ENCODE measurements around the gene PIGO. TPM values are rescaled to one million over a fixed set of nuclear protein-coding genes. Genes with fewer than 3 reads are reported as not detected.

Gene PIGO
- total RNA-seq, 1 donor from 2014 or later = 25.1 TPM

- H3K36me3 ChIP-seq = no peaks in the 10 kb centered on the region
- no peaks in the 10 kb centered on the region for H3K9me3 ChIP-seq
- H3K4me1 ChIP-seq = peaks cover 63% of the 10 kb centered on the region
- H3K27me3 ChIP-seq (ENCODE audit: low read depth) = no peaks in the 10 kb centered on the region
- intact Hi-C loops (cut with DNase I) = no loop called here
- peak overlapping the region; percentile 86 for H3K27ac ChIP-seq
- H3K4me3 ChIP-seq = peak overlapping the region; percentile 57
- ATAC-seq (peak; percentile 2 to 34), DNase-seq (peak; percentile 89)
- no peak for TF ChIP-seq CTCF (IDR thresholded peaks at IDR 0.05)
These were observed 17.9 kb upstream of the PIGO start for GRCh38 chr9:35114113-35114839.

GRCh38 chr9:35112257-35113020 is 16.0 kb upstream of the PIGO start:
- H3K27me3 ChIP-seq (ENCODE audit: low read depth) = no peaks in the 10 kb centered on the region
- H3K4me3 ChIP-seq = peak overlapping the region; percentile 80
- H3K27ac ChIP-seq = peak overlapping the region; percentile 81
- peaks cover 13% of the 10 kb centered on the region for H3K36me3 ChIP-seq
- H3K4me1 ChIP-seq = peaks cover 68% of the 10 kb centered on the region
- DNase-seq (no peak), ATAC-seq (no peak)
- intact Hi-C loops (cut with DNase I) = no loop called here
- TF ChIP-seq CTCF (IDR thresholded peaks at IDR 0.05) = no peak
- no peaks in the 10 kb centered on the region for H3K9me3 ChIP-seq

- Histone ChIP-seq H3K9me3 (no peaks in the 10 kb centered on the region), H3K4me1 (peaks cover 59% of the 10 kb centered on the region), H3K27ac (peak overlapping the region; percentile 88), H3K27me3 (ENCODE audit: low read depth) (no peaks in the 10 kb centered on the region), H3K36me3 (peaks cover 25% of the 10 kb centered on the region), H3K4me3 (peak overlapping the region; percentile 80)
- DNase-seq (peak; percentile 99), ATAC-seq (peak; percentile 84 to 88)
- intact Hi-C loops (cut with DNase I) = no loop called here
- no peak for TF ChIP-seq CTCF (IDR thresholded peaks at IDR 0.05)
These were observed 14.9 kb upstream of the PIGO start for GRCh38 chr9:35111001-35111933.

- peak overlapping the region; percentile 88 for H3K27ac ChIP-seq
- peaks cover 59% of the 10 kb centered on the region for H3K4me1 ChIP-seq
- TF ChIP-seq CTCF (IDR thresholded peaks at IDR 0.05) = no peak
- H3K27me3 ChIP-seq (ENCODE audit: low read depth) = no peaks in the 10 kb centered on the region
- intact Hi-C loops (cut with DNase I) = no loop called here
- DNase-seq (no peak), ATAC-seq (no peak)
- H3K9me3 ChIP-seq = no peaks in the 10 kb centered on the region
- peaks cover 34% of the 10 kb centered on the region for H3K36me3 ChIP-seq
- peak overlapping the region; percentile 80 for H3K4me3 ChIP-seq
These were observed 14.0 kb upstream of the PIGO start for GRCh38 chr9:35110327-35110761.

- Histone ChIP-seq H3K4me1 (peaks cover 48% of the 10 kb centered on the region), H3K27ac (no peak overlapping the region), H3K36me3 (peaks cover 47% of the 10 kb centered on the region), H3K9me3 (no peaks in the 10 kb centered on the region), H3K27me3 (ENCODE audit: low read depth) (no peaks in the 10 kb centered on the region), H3K4me3 (no peak overlapping the region)
- no peak for TF ChIP-seq CTCF (IDR thresholded peaks at IDR 0.05)
- no peak for ATAC-seq
- intact Hi-C loops (cut with DNase I) = no loop called here
- DNase-seq = no peak
These were observed 12.7 kb upstream of the PIGO start for GRCh38 chr9:35108946-35109575.

All from lower lobe of right lung (tissue), 2 donors.